ENCODE results near the gene TINCR. TPM values are rescaled to one million over a fixed set of nuclear protein-coding genes. Genes with fewer than 3 reads are reported as not detected.

Gene TINCR
- total RNA-seq, 1 experiment from 2014 or later: 4.4 TPM

DNA sequence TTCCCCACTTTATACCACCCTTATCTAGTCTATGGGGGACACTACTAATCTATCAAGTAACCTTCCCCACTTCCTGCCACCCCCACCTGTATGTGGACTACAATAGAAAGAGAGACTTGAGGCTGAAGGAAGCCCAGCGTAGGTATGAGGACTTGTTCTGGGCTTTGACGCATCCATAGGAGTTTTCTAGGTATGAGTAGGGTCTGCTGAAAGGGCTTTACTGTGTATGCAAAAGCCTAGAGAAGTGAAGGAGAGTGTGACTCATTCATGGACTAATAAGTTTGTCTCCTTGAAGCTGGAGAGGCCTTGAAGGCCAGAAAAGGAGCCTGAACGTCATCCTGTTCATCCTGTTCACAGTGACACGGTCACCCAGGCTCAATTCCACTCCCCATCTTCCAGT is 21.8 kb downstream of the TINCR start:
- no peak for DNase-seq
- H3K36me3 ChIP-seq (ENCODE audit: low read depth): no peaks in the 10 kb centered on the region
- H3K4me1 ChIP-seq (replicated peaks; ENCODE audit: insufficient read depth): no peaks in the 10 kb centered on the region
- H3K4me2 ChIP-seq: no peak overlapping the region
- H3F3A ChIP-seq (ENCODE audit: insufficient read depth, low read depth): no peaks in the 10 kb centered on the region
- H3K27ac ChIP-seq: no peak overlapping the region
- ChIA-PET CTCF (interaction anchor here (0.5 to 0.6 kb wide), 2 partner anchors 123 to 223 kb away, joined by 10 to 11 read pairs; no protein-coding TSS in a partner anchor), POLR2A (ENCODE audit: unreplicated experiment) (no interaction called here)
- H4K20me1 ChIP-seq (ENCODE audit: insufficient read depth): no peaks in the 10 kb centered on the region
- no peaks in the 10 kb centered on the region for H3K27me3 ChIP-seq (ENCODE audit: insufficient read depth, low read depth)
- no TSS peak for BruUV-seq (replicated peaks)
- TF ChIP-seq EZH2 (IDR thresholded peaks at IDR 0.05; ENCODE audit: low read depth): no peak
- TF ChIP-seq, protein P1, sequence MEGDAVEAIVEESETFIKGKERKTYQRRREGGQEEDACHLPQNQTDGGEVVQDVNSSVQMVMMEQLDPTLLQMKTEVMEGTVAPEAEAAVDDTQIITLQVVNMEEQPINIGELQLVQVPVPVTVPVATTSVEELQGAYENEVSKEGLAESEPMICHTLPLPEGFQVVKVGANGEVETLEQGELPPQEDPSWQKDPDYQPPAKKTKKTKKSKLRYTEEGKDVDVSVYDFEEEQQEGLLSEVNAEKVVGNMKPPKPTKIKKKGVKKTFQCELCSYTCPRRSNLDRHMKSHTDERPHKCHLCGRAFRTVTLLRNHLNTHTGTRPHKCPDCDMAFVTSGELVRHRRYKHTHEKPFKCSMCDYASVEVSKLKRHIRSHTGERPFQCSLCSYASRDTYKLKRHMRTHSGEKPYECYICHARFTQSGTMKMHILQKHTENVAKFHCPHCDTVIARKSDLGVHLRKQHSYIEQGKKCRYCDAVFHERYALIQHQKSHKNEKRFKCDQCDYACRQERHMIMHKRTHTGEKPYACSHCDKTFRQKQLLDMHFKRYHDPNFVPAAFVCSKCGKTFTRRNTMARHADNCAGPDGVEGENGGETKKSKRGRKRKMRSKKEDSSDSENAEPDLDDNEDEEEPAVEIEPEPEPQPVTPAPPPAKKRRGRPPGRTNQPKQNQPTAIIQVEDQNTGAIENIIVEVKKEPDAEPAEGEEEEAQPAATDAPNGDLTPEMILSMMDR (conservative IDR thresholded peaks at IDR 0.05): no peak
- H3K4me3 ChIP-seq: no peak overlapping the region
- H3K9me3 ChIP-seq (ENCODE audit: insufficient read depth, low read depth): no peaks in the 10 kb centered on the region
- H3K79me2 ChIP-seq (ENCODE audit: low read depth): no peaks in the 10 kb centered on the region
- intact Hi-C loops (cut with micrococcal nuclease; ENCODE audit: unreplicated experiment): loop anchor here (10.0 kb wide), 1 partner anchor 171 kb away; no protein-coding TSS in a partner anchor
- H2AFZ ChIP-seq: no peak overlapping the region
- H3K9me2 ChIP-seq (ENCODE audit: insufficient read depth): no peaks in the 10 kb centered on the region

DNA sequence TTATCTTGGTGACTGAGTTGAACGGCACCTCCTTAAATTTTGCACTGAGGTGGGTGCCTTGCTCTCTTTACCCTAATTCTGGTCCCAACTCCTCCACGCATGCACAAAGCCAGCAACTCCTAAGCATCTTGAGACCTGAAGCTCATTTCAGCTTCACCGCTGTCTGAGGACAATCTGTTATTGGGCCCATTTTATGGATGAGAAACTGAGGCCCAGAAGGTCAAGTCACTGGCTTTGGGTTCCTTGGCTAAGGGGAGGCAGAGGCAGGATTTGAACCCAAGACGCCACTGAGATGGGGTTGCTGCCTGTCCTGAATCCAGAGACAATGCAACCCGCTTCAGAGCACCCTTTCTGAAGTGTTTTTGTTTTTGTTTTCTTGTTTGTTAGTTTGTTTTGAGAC is 22.7 kb downstream of the TINCR start:
- H4K20me1 ChIP-seq (ENCODE audit: insufficient read depth): no peaks in the 10 kb centered on the region
- no peak overlapping the region for H2AFZ ChIP-seq
- H3K27me3 ChIP-seq (ENCODE audit: insufficient read depth, low read depth): no peaks in the 10 kb centered on the region
- H3K9me2 ChIP-seq (ENCODE audit: insufficient read depth): no peaks in the 10 kb centered on the region
- no peaks in the 10 kb centered on the region for H3K4me1 ChIP-seq (replicated peaks; ENCODE audit: insufficient read depth)
- no peaks in the 10 kb centered on the region for H3K79me2 ChIP-seq (ENCODE audit: low read depth)
- BruUV-seq (replicated peaks): no TSS peak
- ChIA-PET CTCF (no interaction called here), POLR2A (ENCODE audit: unreplicated experiment) (no interaction called here)
- no peak overlapping the region for H3K4me3 ChIP-seq
- intact Hi-C loops (cut with micrococcal nuclease; ENCODE audit: unreplicated experiment): loop anchor here (10.0 kb wide), 1 partner anchor 170 kb away; no protein-coding TSS in a partner anchor
- no peaks in the 10 kb centered on the region for H3K36me3 ChIP-seq (ENCODE audit: low read depth)
- H3K27ac ChIP-seq: no peak overlapping the region
- no peak overlapping the region for H3K4me2 ChIP-seq
- no peaks in the 10 kb centered on the region for H3F3A ChIP-seq (ENCODE audit: insufficient read depth, low read depth)
- H3K9me3 ChIP-seq (ENCODE audit: insufficient read depth, low read depth): no peaks in the 10 kb centered on the region
- DNase-seq: no peak
- no peak for TF ChIP-seq EZH2 (IDR thresholded peaks at IDR 0.05; ENCODE audit: low read depth)
- TF ChIP-seq, protein P1 (conservative IDR thresholded peaks at IDR 0.05): no peak

DNA sequence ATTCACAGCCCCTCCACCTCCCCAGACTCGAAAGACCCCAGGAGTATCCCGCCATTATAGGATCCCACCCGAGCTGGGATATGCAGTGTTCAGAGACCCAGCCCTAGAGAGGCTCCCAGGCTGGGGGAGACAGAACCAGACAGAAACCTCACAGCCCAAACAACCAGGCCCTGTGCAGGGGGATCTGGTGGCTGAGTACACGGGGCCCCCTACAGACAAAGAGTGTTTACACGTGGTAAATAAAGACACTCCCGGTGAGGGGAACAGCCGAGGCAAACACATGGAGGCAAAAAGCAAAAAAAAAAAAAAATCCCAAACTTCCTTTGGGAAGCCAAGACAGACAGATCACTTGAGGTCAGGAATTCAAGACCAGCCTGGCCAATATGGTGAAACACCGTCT is 25.1 kb downstream of the TINCR start:
- CTCF ChIA-PET: no interaction called here
- BruUV-seq (replicated peaks): no TSS peak
- no peaks in the 10 kb centered on the region for H3K9me3 ChIP-seq (ENCODE audit: insufficient read depth, low read depth)
- H3K4me1 ChIP-seq (replicated peaks; ENCODE audit: insufficient read depth): peaks cover 1% of the 10 kb centered on the region; the same call in 1 of the 2 replicates
- H3K36me3 ChIP-seq (ENCODE audit: low read depth): no peaks in the 10 kb centered on the region
- no peak overlapping the region for H3K4me3 ChIP-seq
- H3K27me3 ChIP-seq (ENCODE audit: insufficient read depth, low read depth): no peaks in the 10 kb centered on the region
- no peaks in the 10 kb centered on the region for H3F3A ChIP-seq (ENCODE audit: insufficient read depth, low read depth)
- H3K4me2 ChIP-seq: no peak overlapping the region
- no peaks in the 10 kb centered on the region for H3K9me2 ChIP-seq (ENCODE audit: insufficient read depth)
- no peaks in the 10 kb centered on the region for H3K79me2 ChIP-seq (ENCODE audit: low read depth)
- no peaks in the 10 kb centered on the region for H4K20me1 ChIP-seq (ENCODE audit: insufficient read depth)
- no peak overlapping the region for H2AFZ ChIP-seq
- intact Hi-C loops (cut with micrococcal nuclease; ENCODE audit: unreplicated experiment): loop anchor here (10.0 kb wide), 1 partner anchor 168 kb away; no protein-coding TSS in a partner anchor
- TF ChIP-seq, protein P1 (conservative IDR thresholded peaks at IDR 0.05): no peak
- no peak for TF ChIP-seq EZH2 (IDR thresholded peaks at IDR 0.05; ENCODE audit: low read depth)
- POLR2A ChIA-PET (ENCODE audit: unreplicated experiment): no interaction called here
- DNase-seq: no peak
- H3K27ac ChIP-seq: no peak overlapping the region

Data from PC-9 (cell line).